Activated naive CD4-positive, alpha-beta T cell treated with anti-CD3 and anti-CD28 coated beads, Interleukin-2, amount 50 U/mL, for 72 hours (primary cell): ENCODE results near the gene PRR20B. TPM values are rescaled to one million over a fixed set of nuclear protein-coding genes. Genes with fewer than 3 reads are reported as not detected.

Experiments
- total RNA-seq, 2 donors: library from RNA; stranded (reverse); gene quantifications; one replicate each; pipeline ENCODE4 v1.2.3, GENCODE V29; 2022

The PRR20B gene
- total RNA-seq, 2 donors from 2014 or later = not detected

Other genes starting within 250 kb of the PRR20B start
- gene PRR20A, start 6.6 kb upstream of the PRR20B start, total RNA-seq = not detected
- not detected for gene PRR20C, start 6.6 kb downstream of the PRR20B start, total RNA-seq
- gene PRR20D, start 13.1 kb downstream of the PRR20B start, total RNA-seq = not detected
- not detected for gene PRR20E, start 19.7 kb downstream of the PRR20B start, total RNA-seq